Cerebellar cortex (tissue), 1 donor: ENCODE measurements around the gene TEX10.
A peak's percentile ranks its signal among the peaks of the same experiment; 100 is the strongest.
"Not testable (repeated sequence)": the region's sequence is repeated elsewhere in the genome, so short reads cannot be mapped to it uniquely, and the experiment has no call there.

Experiments used
- DNase-seq: peaks from one replicate; pipeline ENCODE4 v3.0.0-alpha.2; 2015; ENCODE audit warnings: low spot score

Gene TEX10

DNA sequence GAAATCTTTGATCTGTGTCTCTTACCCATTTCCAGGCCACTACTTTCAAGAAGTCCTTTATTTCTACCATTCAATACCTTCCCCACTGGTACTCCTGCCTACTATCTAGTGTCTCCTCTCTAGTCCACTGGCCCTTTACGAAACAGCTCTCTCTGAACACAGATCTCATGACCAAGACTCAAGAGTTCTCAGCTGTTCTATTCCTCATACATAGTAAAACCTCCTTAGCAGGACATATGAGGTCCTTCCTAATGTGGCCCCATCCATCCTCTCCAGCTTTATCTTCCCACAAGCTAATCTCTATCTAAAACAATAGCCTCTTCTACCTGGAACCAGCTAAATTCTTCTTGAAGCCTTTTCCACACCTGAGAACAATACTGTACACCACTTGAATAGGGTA is 2.6 kb downstream of the TEX10 start:
- no peak for DNase-seq

- DNase-seq = no peak
These were observed 5.9 kb downstream of the TEX10 start for GRCh38 chr9:100346836-100347235.

- DNase-seq = no peak
These were observed 10.9 kb downstream of the TEX10 start for GRCh38 chr9:100341889-100342288.

GRCh38 chr9:100340224-100340623 is 12.5 kb downstream of the TEX10 start:
- no peak for DNase-seq

DNA sequence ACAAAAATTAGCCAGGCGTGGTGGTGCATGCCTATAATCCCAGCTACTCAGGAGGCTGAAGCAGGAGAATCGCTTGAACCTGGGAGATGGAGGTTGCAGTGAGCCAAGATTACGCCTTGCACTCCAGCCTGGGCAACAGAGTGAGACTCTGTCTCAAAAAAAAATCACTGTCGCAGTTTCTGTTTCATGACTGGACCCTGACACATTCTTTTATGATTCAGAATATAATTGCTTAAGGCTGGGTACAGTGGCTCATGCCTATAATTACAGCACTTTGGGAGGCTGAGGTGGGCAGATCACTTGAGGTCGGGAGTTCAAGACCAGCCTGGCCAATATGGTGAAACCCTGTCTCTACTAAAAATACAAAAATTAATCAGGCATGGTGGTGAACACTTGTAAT is 14.0 kb downstream of the TEX10 start:
- DNase-seq = not testable (repeated sequence)

DNA sequence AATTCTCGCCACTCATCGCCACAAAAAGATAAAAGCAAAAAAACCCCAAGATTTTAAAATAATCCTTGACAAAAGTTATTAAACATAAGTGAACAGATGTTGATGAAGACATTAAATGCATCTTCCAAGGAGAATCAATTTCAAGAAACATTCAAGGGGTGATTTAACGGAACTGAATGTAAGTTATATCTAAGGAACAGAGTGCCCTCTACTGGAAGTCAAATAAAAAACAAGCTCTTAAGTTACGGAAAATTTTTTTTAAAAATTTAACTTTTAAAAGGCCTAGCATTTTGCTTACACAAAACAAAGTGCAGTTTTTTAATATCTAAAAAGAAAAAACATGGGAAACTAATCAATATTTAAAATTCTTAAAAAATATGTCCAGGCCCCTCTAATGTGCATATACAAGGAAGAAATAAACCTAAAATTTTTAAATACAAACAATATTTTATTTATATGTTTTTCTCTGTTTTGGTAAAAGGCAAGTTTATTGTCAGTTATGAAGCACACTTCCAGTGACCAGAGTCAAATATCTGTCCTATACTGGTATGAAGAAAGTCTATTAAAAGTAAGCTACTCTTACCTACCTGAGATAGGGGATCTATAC is 28.0 kb downstream of the TEX10 start:
- DNase-seq = peak; percentile 47

GRCh38 chr9:100322954-100323536 is 29.7 kb downstream of the TEX10 start:
- peak; percentile 61 for DNase-seq

DNA sequence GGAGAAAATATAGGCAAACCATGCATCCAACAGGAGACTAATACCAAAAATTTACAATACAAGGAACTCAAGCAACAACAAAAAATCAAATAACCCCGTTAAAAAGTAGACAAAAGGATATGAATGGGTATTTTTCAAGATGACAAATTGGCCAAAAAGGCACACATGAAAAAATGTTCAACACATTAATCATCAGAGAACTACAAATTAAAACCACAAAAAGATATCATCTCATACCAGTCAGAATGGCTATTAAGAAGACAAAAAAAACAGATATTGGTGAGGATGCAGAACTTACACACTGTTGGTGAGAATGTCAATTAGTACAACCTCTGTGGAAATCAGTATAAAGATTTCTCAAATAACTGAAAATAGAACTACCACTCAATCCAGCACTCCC is 35.0 kb downstream of the TEX10 start:
- no peak for DNase-seq

DNA sequence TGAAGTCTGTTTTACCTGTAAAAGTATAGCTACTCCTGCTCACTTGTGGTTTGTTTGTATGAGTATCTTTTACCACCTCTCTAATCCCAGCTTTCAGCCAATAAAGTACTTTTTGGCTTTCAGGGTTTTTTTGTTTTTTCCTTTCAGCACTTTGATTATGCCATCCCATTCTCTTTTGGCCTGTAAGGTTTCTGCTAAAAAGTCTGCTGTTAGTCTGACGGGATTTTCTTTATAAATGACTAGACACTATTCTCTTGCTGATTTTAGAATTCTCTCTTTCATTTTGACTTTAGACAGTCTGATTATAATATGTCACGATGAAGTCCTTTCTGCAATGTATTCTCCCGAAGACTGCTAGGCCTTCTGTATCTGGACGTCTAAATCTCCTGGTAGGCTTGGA is 37.2 kb downstream of the TEX10 start:
- no peak for DNase-seq

DNA sequence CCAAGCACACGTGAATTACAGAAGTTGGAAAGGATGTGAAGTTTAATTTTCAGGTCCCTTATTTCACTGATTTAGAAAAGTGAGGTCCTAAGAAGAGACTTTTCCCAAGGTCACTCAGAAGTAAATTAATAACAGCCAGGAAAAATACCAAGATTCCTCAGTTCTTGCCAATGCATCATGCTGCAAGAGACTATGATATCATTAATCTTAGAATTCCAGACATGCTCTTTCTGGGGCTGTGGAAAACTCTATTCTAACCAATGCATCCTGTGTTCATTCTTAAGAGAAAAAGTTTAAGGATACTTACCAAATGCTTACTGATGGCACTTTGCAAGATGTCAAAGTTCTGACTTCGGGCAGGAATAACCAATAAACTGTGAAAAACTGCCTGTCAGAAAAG is 42.8 kb downstream of the TEX10 start:
- no peak for DNase-seq

DNA sequence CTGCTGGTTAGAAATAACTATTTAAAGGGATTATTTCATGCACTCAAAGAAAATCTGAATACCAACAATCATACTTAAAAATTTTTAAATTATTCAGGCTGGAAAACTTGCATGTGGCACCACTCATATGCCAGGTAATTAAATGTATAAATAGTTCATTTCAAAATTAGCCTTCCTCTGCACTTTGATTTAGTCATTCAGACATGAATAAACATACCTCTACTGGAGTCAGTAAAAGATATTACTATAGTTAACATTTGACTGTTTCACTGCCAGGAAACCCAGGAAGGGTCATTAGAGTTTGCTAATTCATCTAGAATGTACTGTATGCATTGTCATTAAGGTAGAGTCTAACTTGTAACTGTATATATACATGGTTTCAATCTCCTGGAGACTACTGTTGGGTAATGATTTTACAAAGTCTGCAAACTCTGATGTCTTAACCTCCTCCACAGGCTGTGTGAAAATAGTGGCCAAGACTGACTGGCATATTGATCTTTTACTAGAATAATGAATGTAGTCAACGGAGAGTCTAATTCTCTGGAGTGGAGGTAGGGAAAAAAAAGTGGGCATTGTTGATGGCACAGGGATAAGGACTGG is 43.7 kb downstream of the TEX10 start:
- no peak for DNase-seq

DNA sequence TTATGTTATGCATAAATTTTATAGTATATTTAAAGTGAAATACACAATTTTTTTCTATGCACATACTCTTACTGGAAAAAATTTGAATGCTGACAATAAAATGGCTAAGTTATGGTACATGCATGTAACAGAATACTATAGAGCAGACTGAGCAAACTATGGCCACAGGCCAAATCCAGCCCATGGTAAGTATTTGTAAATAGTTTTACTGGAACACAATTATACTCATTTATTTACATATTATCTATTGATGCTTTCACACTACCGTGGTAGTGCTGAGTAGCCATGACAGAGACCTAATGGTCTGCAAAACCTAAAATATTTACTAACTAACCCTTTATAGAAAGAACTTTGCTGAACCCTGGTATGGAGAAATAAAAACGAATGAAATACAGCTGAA is 45.7 kb downstream of the TEX10 start:
- no peak for DNase-seq

DNA sequence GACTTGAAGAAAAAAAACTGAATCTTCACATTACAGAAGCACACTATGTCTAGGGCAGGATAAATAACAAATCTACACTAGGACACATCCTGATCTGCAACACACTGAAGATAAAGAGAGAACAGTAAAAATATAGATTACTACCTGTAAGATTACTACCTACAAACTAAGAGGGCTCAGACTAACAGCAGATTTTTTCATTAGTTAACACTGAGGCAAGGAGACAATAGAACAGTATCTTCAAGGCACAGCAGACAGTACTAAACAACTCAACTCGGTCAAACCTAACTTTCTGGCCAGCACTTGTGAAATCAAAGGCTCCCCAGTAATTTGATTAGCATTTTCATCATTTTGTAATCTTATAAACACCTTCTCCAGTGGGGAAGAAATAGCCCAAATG is 46.5 kb downstream of the TEX10 start:
- DNase-seq = no peak

- DNase-seq = no peak
These were observed 49.0 kb downstream of the TEX10 start for GRCh38 chr9:100303747-100304146.

- DNase-seq = no peak
These were observed 54.4 kb downstream of the TEX10 start for GRCh38 chr9:100298378-100298777.

DNA sequence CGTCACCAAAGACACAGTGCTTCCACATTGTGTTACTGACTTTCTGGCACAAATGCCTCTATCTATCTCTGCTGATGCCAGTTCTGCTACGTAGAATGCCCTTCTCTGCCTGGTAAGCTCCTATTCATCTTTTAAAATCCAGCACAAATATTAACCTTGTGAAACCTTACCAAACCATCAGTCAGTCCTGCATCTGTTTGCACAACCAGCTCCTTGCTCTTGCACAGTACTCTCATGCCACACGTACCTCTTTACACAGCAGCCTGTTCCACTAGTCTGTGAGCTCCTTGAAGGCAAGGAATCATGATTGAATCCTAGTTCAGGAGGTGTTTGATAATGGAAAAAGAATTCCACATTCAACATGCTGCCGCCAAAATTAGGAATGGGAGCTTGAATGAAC is 56.3 kb downstream of the TEX10 start:
- DNase-seq = no peak

GRCh38 chr9:100295240-100295639 is 57.5 kb downstream of the TEX10 start:
- DNase-seq = no peak

- no peak for DNase-seq
These were observed 57.9 kb downstream of the TEX10 start for GRCh38 chr9:100294806-100295205.

DNA sequence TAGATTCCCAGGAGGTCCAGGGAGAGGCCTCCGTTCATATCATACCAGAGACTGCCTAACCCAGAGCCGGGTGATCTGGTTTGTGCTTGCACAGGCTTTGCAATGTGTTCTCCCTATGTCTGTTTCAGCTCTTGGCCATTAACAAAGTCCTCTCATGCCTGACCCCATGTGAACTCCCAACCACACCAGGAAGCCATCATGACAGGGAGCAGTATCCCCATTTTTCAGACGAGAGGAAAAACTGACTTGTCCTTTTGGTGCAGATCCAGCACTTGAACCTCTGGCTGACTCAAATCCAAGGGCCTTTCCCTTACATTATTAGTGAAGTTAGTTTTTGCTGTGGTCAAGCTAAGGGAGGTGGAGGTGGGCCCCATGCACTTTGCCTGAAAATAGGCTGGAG is 58.4 kb downstream of the TEX10 start:
- no peak for DNase-seq

- no peak for DNase-seq
These were observed 60.3 kb downstream of the TEX10 start for GRCh38 chr9:100292414-100292813.

- DNase-seq = no peak
These were observed 62.0 kb downstream of the TEX10 start for GRCh38 chr9:100290714-100291113.

DNA sequence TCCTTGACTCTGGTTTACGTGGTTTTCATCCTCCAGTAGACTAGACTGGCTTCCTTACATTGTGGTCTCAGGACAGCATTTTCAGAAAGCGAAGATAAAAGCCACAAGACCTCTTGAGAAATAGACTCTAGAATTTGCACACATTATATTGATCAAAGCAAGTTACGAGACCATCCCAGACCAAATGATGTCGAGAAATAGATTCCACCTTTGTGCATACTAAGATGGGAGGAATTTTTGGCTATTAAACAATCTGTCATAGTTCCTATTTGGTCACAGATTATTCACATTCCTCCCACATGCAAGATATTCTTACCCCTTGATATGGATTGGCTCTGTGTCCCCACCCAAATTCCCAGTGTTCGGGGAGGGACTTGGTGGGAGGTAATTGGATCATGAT is 65.6 kb downstream of the TEX10 start:
- no peak for DNase-seq

- no peak for DNase-seq
These were observed 66.5 kb downstream of the TEX10 start for GRCh38 chr9:100286257-100286656.

DNA sequence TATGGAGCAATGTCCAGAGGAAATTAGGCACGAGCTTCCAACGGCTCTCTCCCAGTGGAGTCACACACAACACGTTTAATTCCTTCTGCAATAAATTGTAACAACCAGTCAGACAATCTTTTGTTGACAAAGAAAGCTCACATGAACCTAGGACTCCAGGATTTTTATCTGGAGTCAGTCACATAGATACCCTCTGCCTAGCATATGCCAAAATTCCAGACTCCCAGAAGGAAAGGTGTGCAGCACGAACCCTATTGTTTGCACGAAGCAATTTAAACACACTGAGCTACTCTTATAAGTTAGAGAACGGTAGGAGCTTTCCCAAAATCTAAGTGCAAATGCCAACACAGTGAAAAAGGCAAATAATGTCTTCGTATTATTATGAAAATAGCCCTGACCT is 67.1 kb downstream of the TEX10 start:
- DNase-seq = no peak
